ENCODE results near the gene TMEM245. TPM values are rescaled to one million over a fixed set of nuclear protein-coding genes. Genes with fewer than 3 reads are reported as not detected.

The TMEM245 gene
- total and polyA plus RNA-seq, 2 of the 13 experiments (the other 11 are each of a cell fraction or from before 2014, with no cell fraction given) = 53.5 to 55.4 TPM

DNA sequence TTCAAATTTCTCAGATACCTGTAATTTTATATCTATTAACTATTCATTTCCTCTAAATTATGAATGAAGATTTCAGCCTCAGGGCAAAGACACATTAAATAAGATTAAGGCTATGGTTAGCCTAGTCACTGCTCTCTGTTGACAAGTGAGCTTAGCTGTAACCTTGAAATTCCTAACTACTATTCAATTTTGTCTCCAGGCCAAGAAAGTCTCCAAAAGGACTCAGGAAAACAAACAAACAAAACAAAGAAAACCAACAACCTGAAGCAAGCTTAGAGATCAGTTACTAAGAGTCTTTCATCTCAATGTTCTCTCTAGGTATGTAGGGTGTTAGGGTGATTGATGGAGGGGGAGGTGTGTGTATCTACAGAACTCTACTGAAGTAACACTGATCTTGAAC lies 96.9 kb downstream of the TMEM245 start:
- no TSS peak for BruUV-seq (replicated peaks)
- intact Hi-C loops (cut with micrococcal nuclease; ENCODE audit: unreplicated experiment) = no loop called here
- no peak overlapping the region for H3K4me3 ChIP-seq (replicated peaks in 1 of 3; ENCODE audit: insufficient read depth in 1 of 3, low read depth in 2 of 3, low read length in 3 of 3)
- peaks cover 6% of the 10 kb centered on the region for H3K79me2 ChIP-seq (ENCODE audit: insufficient read depth, low read length)
- no peak overlapping the region for H3K4me2 ChIP-seq (ENCODE audit: low read depth, low read length)
- in situ Hi-C loops (cut with HindIII; ENCODE audit: extremely low pct_ligation_motif_present, low pct_unique_long_range_greater_than_20kb) = no loop called here
- no peaks in the 10 kb centered on the region for H3K9me3 ChIP-seq (ENCODE audit: low read length)
- ATAC-seq (peak; percentile 71), FAIRE-seq (peak; percentile 37), DNase-seq (ENCODE audit: low spot score) (peak; percentile 63)
- no peak overlapping the region; the same call in 1 of the 2 replicates for H3K9ac ChIP-seq (ENCODE audit: insufficient read depth, low read depth, low read length)
- H4K20me1 ChIP-seq (ENCODE audit: insufficient read depth, low read length) = no peaks in the 10 kb centered on the region
- ChIA-PET POLR2A (interaction anchor here (0.7 to 1.6 kb wide), 3 partner anchors 8 to 95 kb away, joined by 3 to 4 read pairs (median 3); no protein-coding TSS in a partner anchor), CTCF (ENCODE audit: low intra/inter-chr PET ratio, low total read pairs) (no interaction called here)
- H3K36me3 ChIP-seq (replicated peaks in 1 of 2; ENCODE audit: control insufficient read depth in 1 of 2, insufficient read depth in 2 of 2, low read length in 2 of 2) = peaks cover 9 to 28% of the 10 kb centered on the region in 2 experiments
- peak overlapping the region; percentile 45 for H3K27ac ChIP-seq (ENCODE audit: extremely low read length, insufficient read depth, low read length)
- H3K4me1 ChIP-seq (ENCODE audit: insufficient read depth, low read length) = peaks cover 51% of the 10 kb centered on the region
- H2AFZ ChIP-seq (ENCODE audit: low read length) = no peak overlapping the region
- H3K27me3 ChIP-seq (ENCODE audit: control insufficient read depth in 1 of 2, insufficient read depth in 2 of 2, low read length in 2 of 2) = no peaks in the 10 kb centered on the region
- 0 out of 2 replicates have a peak, but pooled peaks have one; percentile 29 for TF ChIP-seq TARDBP (CRISPR knock-in tag; IDR thresholded peaks at IDR 0.05)
- TF ChIP-seq NFRKB (IDR thresholded peaks at IDR 0.05) = no peak
- TF ChIP-seq RBM39 (IDR thresholded peaks at IDR 0.05; ENCODE audit: low read depth, low read length, poor library complexity, severe bottlenecking) = no peak
- TF ChIP-seq, protein P1, sequence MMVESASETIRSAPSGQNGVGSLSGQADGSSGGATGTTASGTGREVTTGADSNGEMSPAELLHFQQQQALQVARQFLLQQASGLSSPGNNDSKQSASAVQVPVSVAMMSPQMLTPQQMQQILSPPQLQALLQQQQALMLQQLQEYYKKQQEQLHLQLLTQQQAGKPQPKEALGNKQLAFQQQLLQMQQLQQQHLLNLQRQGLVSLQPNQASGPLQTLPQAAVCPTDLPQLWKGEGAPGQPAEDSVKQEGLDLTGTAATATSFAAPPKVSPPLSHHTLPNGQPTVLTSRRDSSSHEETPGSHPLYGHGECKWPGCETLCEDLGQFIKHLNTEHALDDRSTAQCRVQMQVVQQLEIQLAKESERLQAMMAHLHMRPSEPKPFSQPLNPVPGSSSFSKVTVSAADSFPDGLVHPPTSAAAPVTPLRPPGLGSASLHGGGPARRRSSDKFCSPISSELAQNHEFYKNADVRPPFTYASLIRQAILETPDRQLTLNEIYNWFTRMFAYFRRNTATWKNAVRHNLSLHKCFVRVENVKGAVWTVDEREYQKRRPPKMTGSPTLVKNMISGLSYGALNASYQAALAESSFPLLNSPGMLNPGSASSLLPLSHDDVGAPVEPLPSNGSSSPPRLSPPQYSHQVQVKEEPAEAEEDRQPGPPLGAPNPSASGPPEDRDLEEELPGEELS (CRISPR knock-in tag; IDR thresholded peaks at IDR 0.05) = peak; percentile 56; the same call in 1 of the 2 replicates
- peak; percentile 72 for TF ChIP-seq NCOA2 (CRISPR knock-in tag; IDR thresholded peaks at IDR 0.05)
- TF ChIP-seq, protein P2, sequence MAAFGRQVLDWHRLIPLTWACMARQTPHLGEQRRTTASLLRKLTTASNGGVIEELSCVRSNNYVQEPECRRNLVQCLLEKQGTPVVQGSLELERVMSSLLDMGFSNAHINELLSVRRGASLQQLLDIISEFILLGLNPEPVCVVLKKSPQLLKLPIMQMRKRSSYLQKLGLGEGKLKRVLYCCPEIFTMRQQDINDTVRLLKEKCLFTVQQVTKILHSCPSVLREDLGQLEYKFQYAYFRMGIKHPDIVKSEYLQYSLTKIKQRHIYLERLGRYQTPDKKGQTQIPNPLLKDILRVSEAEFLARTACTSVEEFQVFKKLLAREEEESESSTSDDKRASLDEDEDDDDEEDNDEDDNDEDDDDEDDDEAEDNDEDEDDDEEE (CRISPR knock-in tag; IDR thresholded peaks at IDR 0.05) = no peak
- no peak for TF ChIP-seq MEIS2 (CRISPR knock-in tag; IDR thresholded peaks at IDR 0.05)
- no peak for TF ChIP-seq ZKSCAN1 (IDR thresholded peaks at IDR 0.05; ENCODE audit: low read length)
- TF ChIP-seq ZNF101 (CRISPR knock-in tag; IDR thresholded peaks at IDR 0.05; ENCODE audit: borderline replicate concordance, low read depth) = no peak
- TF ChIP-seq, protein P3, sequence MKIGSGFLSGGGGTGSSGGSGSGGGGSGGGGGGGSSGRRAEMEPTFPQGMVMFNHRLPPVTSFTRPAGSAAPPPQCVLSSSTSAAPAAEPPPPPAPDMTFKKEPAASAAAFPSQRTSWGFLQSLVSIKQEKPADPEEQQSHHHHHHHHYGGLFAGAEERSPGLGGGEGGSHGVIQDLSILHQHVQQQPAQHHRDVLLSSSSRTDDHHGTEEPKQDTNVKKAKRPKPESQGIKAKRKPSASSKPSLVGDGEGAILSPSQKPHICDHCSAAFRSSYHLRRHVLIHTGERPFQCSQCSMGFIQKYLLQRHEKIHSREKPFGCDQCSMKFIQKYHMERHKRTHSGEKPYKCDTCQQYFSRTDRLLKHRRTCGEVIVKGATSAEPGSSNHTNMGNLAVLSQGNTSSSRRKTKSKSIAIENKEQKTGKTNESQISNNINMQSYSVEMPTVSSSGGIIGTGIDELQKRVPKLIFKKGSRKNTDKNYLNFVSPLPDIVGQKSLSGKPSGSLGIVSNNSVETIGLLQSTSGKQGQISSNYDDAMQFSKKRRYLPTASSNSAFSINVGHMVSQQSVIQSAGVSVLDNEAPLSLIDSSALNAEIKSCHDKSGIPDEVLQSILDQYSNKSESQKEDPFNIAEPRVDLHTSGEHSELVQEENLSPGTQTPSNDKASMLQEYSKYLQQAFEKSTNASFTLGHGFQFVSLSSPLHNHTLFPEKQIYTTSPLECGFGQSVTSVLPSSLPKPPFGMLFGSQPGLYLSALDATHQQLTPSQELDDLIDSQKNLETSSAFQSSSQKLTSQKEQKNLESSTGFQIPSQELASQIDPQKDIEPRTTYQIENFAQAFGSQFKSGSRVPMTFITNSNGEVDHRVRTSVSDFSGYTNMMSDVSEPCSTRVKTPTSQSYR (CRISPR knock-in tag; IDR thresholded peaks at IDR 0.05; ENCODE audit: borderline replicate concordance) = peak; percentile 87
- TF ChIP-seq PHF20 (CRISPR knock-in tag; IDR thresholded peaks at IDR 0.05) = no peak
- TF ChIP-seq, protein P4, sequence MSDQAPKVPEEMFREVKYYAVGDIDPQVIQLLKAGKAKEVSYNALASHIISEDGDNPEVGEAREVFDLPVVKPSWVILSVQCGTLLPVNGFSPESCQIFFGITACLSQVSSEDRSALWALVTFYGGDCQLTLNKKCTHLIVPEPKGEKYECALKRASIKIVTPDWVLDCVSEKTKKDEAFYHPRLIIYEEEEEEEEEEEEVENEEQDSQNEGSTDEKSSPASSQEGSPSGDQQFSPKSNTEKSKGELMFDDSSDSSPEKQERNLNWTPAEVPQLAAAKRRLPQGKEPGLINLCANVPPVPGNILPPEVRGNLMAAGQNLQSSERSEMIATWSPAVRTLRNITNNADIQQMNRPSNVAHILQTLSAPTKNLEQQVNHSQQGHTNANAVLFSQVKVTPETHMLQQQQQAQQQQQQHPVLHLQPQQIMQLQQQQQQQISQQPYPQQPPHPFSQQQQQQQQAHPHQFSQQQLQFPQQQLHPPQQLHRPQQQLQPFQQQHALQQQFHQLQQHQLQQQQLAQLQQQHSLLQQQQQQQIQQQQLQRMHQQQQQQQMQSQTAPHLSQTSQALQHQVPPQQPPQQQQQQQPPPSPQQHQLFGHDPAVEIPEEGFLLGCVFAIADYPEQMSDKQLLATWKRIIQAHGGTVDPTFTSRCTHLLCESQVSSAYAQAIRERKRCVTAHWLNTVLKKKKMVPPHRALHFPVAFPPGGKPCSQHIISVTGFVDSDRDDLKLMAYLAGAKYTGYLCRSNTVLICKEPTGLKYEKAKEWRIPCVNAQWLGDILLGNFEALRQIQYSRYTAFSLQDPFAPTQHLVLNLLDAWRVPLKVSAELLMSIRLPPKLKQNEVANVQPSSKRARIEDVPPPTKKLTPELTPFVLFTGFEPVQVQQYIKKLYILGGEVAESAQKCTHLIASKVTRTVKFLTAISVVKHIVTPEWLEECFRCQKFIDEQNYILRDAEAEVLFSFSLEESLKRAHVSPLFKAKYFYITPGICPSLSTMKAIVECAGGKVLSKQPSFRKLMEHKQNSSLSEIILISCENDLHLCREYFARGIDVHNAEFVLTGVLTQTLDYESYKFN (CRISPR knock-in tag; conservative IDR thresholded peaks at IDR 0.05) = peak; percentile 49; the same call in 1 of the 2 replicates
- TF ChIP-seq HNRNPL (IDR thresholded peaks at IDR 0.05; ENCODE audit: low read depth, low read length) = no peak
- peak; percentile 66; the same call in 1 of the 2 replicates for TF ChIP-seq NFIC (IDR thresholded peaks at IDR 0.05; ENCODE audit: low read length)
- TF ChIP-seq FOXP1 (IDR thresholded peaks at IDR 0.05) = no peak
- peak; percentile 76 for TF ChIP-seq FOXP1 (CRISPR knock-in tag; IDR thresholded peaks at IDR 0.05)

All from HepG2 (cell line).